Activated CD8-positive, alpha-beta memory T cell treated with anti-CD3 and anti-CD28 coated beads, Interleukin-2, amount 50 U/mL, for 4 hours (primary cell): ENCODE measurements around the gene GRIK4.
"Not testable (repeated sequence)": the region's sequence is repeated elsewhere in the genome, so short reads cannot be mapped to it uniquely, and the experiment has no call there.

Experiments used
- DNase-seq: peaks from one replicate; pipeline ENCODE4 v3.0.0-alpha.2; 2020

The GRIK4 gene

GRCh38 chr11:121029153-121029552 is 517.6 kb downstream of the GRIK4 start:
- DNase-seq: no peak

DNA sequence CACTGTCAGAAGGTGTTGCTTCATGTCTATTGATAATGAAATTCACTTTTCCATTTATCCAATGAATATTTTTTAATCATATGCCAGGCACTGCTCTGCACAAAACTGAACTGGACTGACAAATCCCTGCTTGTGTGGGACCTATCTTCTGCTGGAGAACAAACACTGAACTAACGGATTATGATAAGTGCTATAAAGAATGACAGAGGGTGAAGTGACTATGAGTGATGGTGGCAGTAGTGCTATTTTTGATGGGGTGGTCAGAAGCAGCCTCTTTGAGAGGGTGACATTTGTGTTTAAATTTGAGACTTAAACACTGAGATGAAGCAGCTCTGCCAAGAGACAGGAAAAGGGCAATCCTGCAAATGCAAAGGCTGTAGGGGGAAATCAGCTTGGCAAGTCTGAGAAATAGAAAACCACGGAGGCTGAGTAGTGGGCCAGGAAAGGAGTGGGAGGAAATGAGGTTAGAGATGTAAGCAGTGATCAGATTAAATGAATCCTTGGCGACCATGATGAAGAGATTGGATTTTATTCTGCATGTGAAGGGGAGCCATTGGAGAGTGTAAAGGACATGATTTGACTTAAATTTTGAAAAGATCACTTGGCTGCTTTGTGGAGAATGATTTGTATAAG is 518.4 kb downstream of the GRIK4 start:
- no peak for DNase-seq

DNA sequence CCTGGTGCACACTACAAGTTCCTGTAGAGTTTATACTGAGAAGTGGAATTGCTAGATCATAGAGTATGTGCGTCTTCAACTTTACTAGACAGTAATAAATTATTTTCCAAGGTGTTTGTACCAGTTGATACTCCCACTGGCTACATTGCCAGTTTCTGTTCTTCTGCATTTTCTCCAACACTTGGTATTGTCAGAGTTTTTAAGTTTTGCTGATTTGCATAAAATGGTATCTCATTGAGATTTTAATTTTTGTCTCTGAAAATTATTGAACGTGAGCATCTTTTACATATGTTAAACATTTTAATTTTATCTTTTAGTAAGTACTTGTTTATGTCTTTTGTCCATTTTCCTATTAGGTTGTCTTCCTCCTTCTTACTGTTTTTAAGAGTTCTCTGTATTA is 519.6 kb downstream of the GRIK4 start:
- DNase-seq: no peak

DNA sequence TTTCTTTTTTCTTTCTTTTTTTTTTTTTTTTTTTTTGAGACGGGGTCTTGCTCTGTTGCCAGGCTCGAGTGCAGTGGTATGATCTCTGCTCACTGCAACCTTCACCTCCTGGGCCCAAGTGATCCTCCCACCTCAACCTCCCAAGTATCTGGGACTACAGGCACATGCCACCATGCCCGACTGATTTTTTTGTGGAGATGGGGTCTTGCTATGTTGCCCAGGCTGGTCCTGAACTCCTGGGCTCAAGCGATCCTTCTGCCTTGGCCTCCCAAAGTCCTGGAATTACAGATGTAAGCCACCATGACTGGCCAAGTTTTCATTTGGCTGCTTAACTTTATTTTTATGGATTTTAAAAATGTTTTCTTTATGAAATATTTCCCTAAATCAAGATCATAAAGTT is 520.1 kb downstream of the GRIK4 start:
- not testable (repeated sequence) for DNase-seq

GRCh38 chr11:121032546-121032945 is 521.0 kb downstream of the GRIK4 start:
- DNase-seq: no peak

GRCh38 chr11:121033635-121034034 is 522.1 kb downstream of the GRIK4 start:
- DNase-seq: no peak

DNA sequence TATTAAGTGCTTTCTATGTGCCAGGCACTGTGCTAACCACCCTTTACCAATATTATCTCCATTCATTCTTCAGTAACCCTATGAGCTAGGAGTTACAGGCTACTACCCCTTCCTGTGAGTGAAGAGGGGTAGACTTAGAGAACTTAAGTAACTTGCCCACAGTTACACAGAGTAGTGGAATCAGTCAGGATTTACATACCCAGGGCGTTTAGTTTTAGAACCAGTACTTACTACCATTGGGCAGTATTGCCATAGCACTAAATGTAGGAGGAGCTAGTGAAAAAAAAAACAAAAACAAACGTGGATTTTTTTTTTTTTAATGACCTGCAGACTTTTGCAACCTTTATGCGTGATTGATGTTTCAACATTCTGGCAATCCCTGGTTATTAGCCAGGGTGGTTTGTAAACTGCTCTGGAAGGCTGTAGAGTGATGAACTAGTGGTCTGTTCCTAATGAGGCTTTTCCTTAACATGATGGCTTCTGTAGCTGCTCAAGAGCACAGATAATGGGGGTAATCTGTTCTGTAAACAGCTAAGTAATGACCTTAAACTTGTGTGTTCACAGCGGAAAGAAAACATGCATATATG is 523.7 kb downstream of the GRIK4 start:
- no peak for DNase-seq

DNA sequence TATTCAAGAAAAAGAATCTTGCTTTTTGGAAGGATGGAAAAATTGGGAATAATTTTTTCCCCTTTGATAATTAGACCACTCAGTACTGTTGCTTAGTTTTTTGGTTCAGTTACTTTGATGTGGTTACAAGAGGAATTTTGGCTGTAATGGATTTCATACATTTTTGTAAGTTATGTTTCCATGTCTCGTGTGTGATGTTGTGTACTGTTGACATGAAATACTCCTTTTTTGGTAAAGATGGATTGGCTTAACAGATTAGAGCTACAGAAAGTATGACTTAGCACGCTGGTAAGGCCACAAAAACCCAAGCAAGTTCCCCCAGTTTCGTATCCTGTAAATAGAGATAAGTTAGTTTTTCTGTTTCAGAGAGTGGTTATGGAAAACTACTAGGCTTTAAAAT is 524.2 kb downstream of the GRIK4 start:
- no peak for DNase-seq

DNA sequence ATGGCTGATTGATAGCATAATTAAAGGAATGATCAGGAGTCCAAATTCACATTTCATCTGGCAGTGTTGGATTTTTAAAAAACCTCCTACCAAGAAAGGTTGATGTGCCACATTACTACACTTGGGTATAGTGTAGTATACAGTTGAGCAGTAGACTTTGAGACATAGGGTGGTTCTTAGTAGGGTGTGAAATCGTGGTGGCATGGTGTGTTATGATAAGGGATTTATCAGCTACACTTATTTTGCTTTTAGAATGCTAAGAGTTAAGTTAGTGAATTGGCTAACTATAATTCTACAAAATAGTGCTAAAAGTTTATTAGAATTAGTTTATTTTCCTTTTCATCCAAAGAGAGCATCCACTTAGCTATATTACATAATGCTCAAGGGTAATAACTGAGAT is 525.5 kb downstream of the GRIK4 start:
- DNase-seq: no peak
